GM18507 (cell line): Measurements from ENCODE around the gene GLOD5.
"Not testable (repeated sequence)": the region's sequence is repeated elsewhere in the genome, so short reads cannot be mapped to it uniquely, and the experiment has no call there.

Source experiments
- DNase-seq: peaks from one replicate; pipeline ENCODE4 v3.0.0; 2011; ENCODE audit warnings: low read depth; ENCODE audit not compliant: insufficient read length; ENCODE audit errors: extremely low spot score
- FAIRE-seq: peaks from 2 replicates; lab custom pipeline; 2011; peaks lifted over from hg19 to GRCh38; lab: Jason Lieb, UNC

Gene GLOD5

DNA sequence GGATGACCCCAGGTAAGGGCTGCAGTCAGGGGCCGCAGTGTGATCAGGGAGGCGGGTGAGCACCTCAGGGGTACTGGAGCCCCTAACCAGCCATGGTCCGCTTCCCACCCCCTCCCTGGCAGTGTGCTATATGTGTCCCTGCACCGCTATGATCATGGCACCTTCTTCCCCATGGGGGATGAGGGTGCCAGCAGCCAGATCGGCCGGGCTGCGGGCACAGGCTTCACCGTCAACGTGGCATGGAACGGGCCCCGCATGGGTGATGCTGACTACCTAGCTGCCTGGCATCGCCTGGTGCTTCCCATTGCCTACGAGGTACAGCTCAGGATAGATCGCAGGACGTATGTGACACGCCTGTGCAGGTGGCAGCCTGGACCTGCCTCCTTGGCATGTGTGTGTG is 56.6 kb downstream of the GLOD5 start:
- DNase-seq (no peak), FAIRE-seq (no peak)

DNA sequence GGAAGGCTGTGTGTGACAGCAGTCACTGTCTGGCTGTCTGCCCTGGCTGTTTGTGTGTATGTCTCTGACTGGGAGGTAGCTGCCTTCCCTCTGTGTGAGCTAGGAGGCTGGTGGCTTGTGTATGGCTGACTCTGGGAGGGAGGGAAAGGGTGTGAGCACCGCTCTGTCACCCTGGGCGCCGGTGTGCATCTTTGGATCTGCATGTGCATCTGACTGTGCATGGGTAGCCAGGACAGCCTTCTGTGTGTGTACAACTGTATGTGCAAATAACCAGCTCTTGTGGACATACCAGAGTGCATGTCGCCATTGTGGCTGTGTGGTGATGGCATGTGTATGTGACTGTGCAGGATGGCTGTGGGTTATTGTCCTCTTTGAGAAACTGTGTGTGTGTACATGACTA is 57.3 kb downstream of the GLOD5 start:
- no peak for FAIRE-seq
- DNase-seq: no peak

DNA sequence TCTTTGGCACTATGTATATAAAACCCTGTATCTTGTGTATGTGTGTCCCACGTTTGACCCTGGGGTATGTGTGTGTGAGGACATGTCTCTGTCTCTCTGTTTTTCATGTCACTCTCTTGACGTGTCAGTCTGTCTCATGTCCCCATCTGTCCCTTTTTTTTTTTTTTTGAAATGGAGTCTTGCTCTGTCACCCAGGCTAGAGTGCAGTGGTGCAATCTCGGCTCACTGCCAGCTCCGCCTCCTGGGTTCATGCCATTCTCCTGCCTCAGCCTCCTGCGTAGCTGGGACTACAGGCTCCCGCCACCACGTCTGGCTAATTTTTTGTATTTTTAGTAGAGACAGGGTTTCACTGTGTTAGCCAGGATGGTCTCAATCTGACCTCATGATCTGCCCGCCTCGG is 57.8 kb downstream of the GLOD5 start:
- FAIRE-seq, DNase-seq: not testable (repeated sequence)

DNA sequence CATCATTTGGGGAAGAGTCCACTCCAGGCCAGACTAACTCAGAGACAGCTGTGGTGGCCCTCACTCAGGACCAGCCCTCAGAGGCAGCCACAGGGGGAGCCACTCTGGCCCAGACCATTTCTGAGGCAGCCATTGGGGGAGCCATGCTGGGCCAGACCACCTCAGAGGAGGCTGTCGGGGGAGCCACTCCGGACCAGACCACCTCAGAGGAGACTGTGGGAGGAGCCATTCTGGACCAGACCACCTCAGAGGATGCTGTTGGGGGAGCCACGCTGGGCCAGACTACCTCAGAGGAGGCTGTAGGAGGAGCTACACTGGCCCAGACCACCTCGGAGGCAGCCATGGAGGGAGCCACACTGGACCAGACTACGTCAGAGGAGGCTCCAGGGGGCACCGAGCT is 61.5 kb downstream of the GLOD5 start:
- FAIRE-seq (no peak), DNase-seq (no peak)
